HG03280 (cell line): ENCODE data around the gene RLIM.
A peak's percentile ranks its signal among the peaks of the same experiment; 100 is the strongest.
"Not testable (repeated sequence)": the region's sequence is repeated elsewhere in the genome, so short reads cannot be mapped to it uniquely, and the experiment has no call there.

Experiments used
- ATAC-seq: cut with Tn5 transposase; IDR thresholded peaks from one replicate; pipeline ENCODE4 v1.9.1; 2021; ENCODE audit warnings: mild to moderate bottlenecking, moderate library complexity; ENCODE audit not compliant: unreplicated experiment

RLIM gene, protein sequence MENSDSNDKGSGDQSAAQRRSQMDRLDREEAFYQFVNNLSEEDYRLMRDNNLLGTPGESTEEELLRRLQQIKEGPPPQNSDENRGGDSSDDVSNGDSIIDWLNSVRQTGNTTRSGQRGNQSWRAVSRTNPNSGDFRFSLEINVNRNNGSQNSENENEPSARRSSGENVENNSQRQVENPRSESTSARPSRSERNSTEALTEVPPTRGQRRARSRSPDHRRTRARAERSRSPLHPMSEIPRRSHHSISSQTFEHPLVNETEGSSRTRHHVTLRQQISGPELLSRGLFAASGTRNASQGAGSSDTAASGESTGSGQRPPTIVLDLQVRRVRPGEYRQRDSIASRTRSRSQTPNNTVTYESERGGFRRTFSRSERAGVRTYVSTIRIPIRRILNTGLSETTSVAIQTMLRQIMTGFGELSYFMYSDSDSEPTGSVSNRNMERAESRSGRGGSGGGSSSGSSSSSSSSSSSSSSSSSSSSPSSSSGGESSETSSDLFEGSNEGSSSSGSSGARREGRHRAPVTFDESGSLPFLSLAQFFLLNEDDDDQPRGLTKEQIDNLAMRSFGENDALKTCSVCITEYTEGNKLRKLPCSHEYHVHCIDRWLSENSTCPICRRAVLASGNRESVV

DNA sequence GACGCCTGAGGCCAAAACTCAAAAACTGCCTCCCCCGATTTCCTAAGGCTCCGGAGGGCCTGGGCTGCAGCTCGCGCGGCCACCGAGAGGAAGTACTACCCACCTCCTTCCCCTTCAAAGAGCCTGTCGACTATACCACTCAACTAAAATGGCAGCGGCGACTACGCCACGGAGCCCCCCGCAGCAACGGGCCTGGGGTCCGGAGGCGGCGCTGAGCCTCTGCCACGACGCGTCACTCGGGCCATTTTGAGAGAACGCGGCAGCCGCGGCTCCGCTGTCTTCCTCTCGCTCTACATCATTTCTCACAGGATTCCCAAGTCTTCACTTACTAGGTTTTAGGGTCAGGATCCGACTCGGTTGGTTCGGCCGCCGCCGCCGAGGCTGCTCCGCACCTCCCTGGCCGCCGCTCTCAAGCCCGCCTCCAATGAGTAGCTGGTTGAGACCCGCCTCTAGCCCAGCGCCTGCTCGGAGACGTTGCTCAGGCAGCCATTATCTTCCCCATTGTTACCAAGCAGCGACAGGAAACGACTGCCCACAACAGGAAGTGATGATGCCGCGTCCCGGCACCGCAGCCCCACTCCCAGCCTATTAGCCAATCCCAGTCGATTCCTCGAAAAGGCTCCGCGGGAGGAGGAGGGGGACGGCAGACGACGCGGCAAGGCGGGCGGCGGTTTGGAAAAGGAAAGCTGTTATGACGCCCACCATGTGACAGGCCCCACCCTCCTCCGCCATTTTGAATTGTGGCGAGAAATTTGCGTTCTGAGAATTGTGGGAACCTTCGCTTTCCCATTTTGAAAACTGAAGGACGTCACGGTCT, at the start of gene RLIM:
Gene RLIM (minus strand): TSS at position 532 of the 817 bp plus-strand sequence. CDS start 18,647 bp downstream, outside the sequence.
- peak; percentile 93 for ATAC-seq

DNA sequence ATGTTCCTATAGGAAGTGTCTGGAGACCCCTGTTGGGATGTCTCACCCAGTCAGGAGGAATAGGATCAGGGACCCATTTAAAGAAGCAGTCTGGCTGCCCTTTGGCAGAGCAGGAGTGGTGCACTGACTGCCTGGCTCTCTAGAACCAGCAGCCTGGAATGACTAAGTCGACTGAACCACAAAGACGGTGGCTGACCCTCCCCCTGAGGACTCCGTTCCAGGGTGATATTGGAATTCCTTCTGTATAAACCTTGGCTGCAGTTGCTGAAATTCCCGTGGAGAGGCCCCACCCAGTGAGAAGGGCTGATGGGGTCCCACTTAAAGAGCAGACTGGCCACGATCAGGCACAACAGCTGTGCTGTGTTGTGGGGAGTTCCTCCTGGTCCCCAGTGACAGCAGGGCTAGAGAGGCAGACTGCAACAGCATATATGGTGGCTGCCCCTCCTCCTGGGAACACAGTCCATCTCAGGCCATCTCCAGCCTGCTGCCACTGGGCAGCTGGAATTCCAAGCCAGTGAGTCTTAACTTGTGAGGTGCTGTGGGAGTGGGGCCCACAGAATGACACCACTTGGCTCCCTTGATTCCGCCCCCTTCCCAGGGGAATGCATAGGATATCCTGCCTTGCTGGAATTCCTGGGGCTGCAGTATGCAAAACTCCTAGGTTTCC, 41.8 kb upstream of the RLIM start:
- no peak for ATAC-seq

DNA sequence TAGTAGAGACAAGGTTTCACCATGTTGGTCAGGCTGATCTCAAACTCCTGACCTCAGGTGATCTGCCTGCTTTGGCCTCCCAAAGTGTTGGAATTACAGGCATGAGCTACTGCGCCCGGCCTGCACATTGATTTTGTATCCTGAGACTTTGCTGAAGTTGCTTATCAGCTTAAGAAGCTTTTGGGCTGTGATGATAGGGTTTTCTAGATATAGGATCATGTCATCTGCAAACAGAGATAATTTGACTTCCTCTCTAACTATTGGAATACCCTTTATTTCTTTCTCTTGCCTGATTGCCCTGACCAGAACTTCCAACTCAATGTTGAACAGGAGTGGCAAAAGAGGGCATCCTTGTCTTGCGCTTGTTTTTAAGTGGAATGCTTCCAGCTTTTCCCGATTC, 40.5 kb upstream of the RLIM start:
- not testable (repeated sequence) for ATAC-seq

DNA sequence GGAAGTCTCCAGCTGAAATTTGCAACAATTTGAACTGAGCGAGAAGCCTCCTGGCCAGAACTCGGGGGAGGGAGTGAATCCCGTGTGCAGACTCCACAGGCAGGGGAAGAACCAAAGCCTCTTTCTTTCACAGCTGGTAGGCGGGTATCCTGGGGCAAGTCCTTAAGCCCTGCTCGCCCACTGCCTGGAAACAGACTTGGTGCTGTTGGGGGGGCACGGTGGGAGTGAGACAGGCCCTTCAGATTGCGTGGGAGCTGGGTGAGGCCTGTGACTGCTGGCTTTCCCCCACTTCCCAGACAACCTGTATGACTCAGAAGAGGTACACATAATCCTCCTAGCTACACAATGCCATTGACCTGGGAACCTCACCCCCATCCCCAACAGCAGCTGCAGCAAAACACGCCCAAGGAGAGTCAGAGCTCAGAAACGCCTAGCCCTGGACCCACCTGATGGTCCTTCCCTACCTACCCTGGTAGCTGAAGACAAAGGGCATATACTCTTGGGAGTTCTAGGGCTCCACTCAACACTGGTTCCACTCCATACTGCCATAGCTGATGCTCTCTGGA, 22.4 kb upstream of the RLIM start:
- ATAC-seq = no peak

DNA sequence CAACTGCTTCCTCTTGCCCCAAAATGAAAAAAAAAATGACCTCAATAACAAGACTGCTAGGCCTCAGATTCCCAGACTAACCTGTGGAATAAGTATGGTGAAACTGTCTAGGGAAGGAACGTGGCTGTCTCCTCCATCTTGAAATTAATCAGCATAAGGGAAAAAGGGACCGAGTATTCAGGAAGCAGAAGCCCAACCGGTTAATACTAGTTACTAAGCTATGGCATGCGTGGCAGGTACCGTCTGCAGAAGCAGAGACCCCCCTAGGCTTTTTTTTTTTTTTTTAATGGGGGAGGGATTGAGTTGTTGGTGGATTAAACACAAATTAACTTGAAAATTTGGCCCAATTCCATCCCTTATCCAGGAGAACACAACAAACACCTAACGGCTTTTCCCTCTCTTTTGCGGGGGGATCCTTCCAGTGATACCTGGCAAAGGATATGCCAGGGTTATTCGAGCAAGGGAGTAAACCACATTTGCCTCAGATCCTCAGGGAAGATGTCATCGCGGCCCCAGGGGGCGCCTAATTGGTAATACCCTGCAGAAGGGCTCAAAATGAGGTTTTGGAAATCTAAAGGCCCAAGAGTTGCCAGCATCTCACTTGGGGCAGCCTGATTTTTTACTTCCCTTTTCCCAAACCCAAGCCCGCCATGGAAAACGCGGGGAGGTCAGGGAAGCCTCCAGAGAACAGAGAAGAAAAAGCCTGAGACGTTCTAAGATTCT, 893 bp downstream of the RLIM start:
- ATAC-seq = peak; percentile 5

DNA sequence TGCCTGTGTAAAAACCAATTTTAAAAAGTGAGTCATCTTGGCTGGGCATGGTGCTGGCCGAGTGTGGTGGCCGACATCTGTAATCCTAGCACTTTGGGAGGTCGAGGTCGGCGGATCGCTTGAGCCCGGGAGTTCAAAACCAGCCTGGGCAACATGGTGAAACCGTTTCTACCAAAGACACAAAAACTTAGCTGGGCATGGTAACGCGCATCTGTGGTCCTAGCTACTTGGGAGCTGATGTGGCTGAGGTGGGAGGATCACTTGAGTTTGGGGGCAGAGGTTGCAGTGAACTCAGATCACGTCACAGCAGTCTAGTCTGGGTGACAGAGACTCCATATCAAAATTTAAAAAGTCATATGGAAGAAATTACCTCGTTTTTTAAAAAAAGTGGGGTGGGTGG, 7.6 kb downstream of the RLIM start:
- no peak for ATAC-seq

DNA sequence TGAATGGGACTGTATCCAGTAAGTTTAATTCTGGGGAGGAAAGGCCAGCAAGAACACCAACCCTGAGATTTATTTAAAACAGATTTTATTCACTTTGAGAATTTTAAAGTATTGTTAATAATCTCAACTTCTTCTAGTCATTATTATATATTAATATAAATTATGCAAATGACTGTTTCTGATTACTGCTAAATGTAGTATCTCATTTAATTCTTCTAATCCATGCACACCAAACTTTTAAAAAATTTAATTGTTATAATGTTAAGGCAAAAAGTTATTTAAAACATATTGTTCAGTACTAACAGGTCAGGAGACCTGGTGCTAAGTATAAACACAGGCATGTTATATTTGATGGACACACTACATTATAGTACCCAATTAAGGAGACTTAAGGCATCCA, 8.1 kb downstream of the RLIM start:
- no peak for ATAC-seq

DNA sequence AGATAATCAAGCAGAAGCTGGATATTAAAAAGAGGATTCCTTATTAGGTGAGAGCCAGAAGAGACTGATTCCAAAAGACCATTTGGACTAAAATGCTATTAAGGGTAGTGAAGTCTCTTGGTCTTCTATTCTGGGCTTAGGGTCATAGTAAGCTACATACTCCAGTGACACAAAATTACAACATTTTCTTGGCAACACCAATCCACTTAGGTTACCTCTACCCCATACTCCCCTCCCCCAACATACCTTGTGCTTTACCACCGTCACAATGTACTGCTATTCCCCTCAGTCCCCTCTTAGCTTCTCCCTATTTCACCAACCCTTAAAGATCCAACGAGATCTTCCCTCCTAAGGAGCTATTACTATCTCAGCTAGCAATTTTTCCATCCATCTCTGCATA, 11.4 kb downstream of the RLIM start:
- ATAC-seq = no peak

DNA sequence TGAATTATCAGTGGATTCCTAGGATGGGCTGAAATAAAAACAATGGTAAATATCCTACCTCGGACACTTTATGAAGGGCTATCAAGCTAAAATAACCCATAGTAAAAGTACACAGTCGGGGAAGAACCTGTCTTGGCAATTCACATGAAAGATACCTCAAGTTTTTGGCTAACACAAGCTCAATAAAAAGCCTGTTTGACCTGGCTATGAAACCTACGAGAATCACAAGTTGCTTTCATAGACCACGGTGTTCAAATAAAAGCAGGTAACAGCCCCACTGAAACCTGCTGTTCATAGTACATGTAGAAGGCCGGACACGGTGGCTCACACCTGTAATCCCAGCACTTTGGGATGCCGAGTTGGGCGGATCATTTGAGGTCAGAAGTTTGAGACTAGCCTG, 12.3 kb downstream of the RLIM start:
- no peak for ATAC-seq

DNA sequence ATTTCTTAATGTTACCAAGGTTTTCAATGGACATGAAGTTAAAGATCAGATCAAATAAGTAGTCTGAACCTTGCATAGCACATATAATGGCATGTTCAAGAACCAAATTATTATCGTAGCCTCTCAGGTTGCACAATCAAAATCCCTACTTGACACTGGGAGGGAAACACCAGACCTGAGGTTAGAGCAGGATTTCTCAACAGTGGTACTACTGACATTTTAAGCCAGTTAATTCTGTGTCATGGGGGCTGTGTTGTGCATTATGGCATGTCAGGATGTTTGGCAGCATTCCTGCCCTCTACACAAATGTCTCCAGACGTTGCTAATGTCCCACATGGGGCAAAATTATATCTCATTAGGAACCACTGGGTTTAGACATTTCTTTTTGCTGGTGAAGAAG, 20.8 kb downstream of the RLIM start:
- no peak for ATAC-seq

DNA sequence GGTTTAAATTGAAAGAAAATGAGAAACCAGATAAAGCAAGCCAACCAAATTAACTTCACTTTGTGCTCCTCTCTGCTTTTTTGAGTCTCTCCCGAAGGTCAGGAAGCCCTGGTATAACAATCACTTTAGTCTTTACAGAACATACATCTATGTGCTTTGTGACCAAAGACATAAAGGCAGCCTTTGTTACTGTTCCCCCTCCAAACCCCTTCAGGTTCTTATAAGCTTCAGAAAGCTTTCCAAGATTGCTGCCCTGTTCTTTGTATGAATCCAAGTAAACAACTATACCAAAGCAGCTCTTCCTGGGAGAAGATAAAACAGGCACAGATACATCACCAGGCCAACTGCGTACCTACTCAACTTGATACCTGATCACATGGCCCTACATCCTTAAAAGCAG, 28.7 kb downstream of the RLIM start:
- ATAC-seq = no peak

DNA sequence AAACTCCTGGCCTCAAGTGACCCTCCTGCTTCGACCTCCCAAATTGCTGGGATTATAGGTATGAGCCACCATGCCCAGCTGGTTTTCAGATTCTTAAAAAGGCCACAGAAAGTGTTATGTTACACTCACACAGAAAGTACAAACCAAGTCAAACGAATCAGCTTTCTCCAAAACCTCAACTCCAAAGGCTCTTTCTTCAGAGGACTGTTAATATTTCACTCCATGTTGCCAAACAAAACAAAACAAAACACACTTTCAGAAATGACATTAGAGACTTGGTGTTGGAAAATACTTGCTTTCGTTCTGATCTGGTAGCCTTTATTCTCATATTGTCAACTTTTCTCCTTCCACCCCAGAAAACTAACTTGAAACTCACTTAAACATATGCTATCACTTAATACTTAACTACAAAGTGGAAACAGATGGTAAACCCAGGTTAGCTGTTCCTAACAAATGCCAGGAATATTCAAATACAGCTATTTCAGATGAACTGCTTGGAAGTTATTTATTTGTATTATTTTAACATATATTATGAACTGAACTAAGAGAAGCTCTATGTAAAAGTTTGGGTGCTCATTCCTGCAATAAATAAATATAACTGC, 34.7 kb downstream of the RLIM start:
- ATAC-seq = no peak

DNA sequence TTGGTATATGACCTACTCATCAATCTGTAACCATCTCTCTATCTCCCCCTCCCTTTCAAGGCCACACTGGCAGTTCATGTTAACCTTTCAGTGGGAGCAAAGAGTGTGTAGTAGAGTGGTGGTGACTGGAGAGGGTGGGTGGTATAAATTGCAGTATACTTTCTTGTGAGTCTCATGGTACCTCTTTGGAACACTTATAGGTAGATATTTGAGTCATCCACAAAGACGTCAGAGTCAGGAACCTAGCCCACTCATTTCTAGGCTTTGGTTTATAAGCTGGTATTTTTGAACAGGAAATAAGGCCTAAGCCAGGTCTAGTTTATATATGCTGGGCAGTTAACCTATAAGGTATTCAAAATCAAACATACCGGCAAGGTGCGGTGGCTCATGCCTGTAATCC, 36.3 kb downstream of the RLIM start:
- no peak for ATAC-seq

DNA sequence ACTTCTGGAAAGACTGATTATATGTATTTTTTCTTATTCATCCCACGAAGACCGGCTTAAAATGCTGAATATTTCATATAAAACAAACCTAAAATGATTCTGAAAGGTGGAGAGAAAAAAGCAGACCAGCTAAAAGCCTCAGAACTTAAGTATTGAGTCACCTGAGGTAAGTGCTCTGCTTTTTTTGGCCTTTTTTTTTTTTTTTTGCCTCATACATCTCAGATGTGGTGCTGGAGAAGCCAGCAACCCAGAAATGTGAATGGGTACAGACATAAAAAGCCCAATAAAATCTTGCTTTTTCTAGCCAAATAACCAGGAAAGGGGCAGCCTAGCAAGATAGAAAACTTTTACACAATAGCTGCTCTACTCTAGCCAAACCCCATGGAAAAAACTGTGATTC, 57.0 kb downstream of the RLIM start:
- ATAC-seq = no peak

DNA sequence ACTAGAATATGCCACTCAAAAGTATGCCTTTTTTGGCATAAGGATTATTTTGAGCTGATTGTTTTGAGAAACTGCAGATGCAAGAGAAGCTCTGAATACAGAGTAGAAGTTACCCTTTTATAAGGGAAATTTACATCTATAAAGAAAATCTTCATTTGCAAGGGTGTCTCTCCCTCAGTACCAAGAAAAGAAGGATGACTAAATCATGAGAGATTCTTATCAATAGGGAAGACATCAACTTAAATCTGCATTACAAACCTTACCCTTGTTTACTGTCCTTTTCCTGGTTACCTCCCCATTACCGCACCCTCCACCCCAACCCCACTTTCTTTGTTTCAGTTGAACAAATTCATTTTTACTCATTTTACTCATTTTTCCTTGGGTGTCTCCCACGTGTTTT, 62.5 kb downstream of the RLIM start:
- ATAC-seq = no peak

DNA sequence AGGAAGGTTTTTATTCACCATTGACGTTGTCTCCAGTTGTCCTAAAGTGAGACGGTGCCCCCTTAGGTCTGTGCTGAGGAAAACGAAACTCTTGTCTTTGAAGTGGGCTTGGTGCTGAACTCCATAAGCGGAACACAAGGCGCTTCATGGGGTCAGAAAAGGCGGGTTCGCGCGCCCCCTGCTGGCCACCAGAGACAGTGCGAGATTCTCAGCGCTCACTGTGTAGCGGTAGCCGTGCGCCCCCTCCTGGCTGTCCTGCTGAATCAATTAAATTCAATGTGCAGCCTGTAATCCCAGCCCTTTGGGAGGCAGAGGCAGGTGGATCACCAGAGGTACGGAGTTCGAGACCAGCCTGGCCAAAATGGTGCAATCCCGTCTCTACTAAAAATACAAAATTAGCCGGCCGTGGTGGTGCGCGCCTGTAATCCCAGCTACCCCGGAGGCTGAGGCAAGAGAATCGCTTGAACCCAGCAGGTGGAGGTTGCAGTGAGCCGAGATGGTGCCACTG, 64.1 kb downstream of the RLIM start:
- ATAC-seq = peak; percentile 86

DNA sequence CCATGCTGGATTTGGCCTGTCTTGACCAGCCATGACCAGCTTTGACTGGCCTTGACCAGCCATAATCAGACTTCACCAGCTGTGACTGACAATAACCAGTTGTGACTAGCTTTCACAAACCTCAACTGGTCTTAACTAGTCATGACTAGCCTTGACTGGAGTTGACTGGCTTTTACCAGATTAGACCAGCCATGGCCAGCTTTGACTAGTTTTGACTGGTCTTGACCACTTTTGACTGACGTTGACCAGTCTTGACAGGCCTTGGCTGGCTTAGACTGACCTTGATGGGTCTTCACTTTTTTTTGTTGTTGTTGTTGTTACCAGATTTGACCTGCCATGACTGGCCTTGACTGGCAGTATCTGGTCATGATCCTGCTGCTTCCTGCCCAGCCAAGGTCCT, 67.4 kb downstream of the RLIM start:
- no peak for ATAC-seq

DNA sequence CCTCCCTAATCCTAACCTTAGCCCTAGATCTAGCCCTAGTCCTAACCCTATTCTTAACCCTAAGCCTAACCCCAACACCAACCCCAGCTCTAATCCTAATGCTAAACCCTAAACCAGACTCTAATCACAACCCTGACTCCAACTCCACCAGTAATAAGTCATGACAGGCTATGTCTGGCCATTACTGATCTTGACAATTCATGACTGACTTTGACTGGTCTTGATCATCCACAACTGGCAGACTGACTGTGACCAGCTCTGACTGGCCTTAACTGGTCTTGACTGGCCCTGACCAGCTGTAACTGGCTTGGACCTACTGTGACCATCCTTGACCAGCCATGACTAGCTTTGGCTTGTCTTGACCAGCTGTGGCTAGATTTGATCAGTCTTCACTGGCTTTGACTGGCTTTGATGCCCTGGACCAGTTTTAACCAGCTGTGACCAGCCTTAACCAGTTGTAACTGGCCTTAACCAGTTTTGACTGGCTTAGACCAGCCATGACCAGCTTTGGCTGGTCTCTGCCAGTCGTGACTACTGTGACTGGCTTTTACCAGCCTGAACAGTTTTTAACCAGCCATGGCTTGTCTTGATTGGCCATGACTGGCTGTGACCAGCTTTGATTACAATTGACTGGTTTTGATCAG, 68.4 kb downstream of the RLIM start:
- no peak for ATAC-seq

DNA sequence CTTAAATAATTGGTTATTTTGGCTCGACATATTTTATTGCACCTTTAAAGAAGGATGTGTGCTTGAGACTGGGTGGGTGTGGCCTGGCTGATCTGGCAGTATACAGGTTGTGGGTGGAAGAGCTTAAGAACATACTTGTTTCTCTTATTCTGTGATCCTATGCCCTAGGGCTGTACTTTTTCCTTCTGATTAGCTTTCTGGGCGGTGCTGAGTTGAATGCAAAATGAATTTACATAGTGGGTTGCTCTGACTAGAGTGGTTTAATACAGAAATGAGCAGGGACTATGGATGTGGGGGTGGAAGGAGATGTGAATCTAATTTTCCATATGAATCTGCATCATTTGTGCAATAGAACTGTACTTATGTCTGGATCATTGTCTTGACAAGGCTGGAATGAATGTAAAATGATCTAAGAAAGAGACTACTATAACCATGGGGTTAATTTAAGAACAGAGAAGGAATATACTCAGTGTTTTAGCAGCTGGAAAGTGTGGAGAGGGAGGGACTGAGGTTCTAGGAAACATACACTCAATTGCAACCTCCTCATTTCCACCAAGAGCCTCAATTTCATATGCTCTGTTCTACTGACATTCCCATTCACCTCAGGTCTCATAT, 73.7 kb downstream of the RLIM start:
- ATAC-seq = no peak
